Measurements from ENCODE around the gene KIF3A.

DNA sequence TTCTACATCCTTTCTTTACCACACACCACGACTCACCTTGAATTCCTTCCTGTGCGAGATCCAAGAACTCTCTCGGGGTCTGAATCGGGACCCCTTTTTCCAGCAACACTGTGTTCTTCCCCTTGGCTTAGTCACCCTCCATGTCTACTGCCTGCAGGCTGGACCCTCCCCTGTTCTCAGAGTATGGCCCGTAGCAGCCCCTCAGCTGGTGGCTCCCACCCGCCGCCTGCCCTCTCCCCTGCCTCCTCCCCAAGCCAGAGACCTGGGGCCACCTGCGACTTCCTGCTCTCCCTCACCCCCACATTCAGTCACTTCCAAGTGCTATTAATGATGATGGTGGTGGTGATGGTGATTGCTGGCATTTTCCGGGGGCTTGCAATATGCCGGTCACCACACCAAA lies 70.0 kb downstream of the KIF3A start:
- TF ChIP-seq, protein P1, sequence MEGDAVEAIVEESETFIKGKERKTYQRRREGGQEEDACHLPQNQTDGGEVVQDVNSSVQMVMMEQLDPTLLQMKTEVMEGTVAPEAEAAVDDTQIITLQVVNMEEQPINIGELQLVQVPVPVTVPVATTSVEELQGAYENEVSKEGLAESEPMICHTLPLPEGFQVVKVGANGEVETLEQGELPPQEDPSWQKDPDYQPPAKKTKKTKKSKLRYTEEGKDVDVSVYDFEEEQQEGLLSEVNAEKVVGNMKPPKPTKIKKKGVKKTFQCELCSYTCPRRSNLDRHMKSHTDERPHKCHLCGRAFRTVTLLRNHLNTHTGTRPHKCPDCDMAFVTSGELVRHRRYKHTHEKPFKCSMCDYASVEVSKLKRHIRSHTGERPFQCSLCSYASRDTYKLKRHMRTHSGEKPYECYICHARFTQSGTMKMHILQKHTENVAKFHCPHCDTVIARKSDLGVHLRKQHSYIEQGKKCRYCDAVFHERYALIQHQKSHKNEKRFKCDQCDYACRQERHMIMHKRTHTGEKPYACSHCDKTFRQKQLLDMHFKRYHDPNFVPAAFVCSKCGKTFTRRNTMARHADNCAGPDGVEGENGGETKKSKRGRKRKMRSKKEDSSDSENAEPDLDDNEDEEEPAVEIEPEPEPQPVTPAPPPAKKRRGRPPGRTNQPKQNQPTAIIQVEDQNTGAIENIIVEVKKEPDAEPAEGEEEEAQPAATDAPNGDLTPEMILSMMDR (IDR thresholded peaks at IDR 0.05) = no peak
- no peak for TF ChIP-seq POLR2A (IDR thresholded peaks at IDR 0.05)
- no peak for TF ChIP-seq POLR2AphosphoS5 (IDR thresholded peaks at IDR 0.05)

Data from prostate gland (tissue), 2 donors.